Duodenal mucosa (tissue), 2 donors: ENCODE measurements around the gene NPAS3.

Experiments
- H3K27ac ChIP-seq: one replicate; pipeline ENCODE4 v1.7.0; 2013; ENCODE audit warnings: low read depth, low read length
- H3K27me3 ChIP-seq, 2 donors: one replicate each; pipeline ENCODE4 v1.7.0; 2013; ENCODE audit warnings: low read length in 2 of 2, control low read depth in 1 of 2; ENCODE audit not compliant: insufficient read depth in 2 of 2, control insufficient read depth in 1 of 2
- H3K36me3 ChIP-seq, 2 donors: one replicate each; pipeline ENCODE4 v1.7.0; 2013; ENCODE audit warnings: low read length in 2 of 2, control low read depth in 1 of 2; ENCODE audit not compliant: insufficient read depth in 2 of 2, control insufficient read depth in 1 of 2
- H3K4me1 ChIP-seq, 2 donors: one replicate each; pipeline ENCODE4 v1.7.0; 2013; ENCODE audit warnings: low read length in 2 of 2, control low read depth in 1 of 2; ENCODE audit not compliant: insufficient read depth in 2 of 2, control insufficient read depth in 1 of 2
- H3K4me3 ChIP-seq, 2 donors: one replicate each; pipeline ENCODE4 v1.7.0; 2013; ENCODE audit warnings: low read length in 2 of 2, low read depth in 1 of 2
- H3K9ac ChIP-seq, 2 donors: one replicate each; pipeline ENCODE4 v1.7.0; 2013; ENCODE audit warnings: low read length in 2 of 2, low read depth in 1 of 2
- H3K9me3 ChIP-seq, 2 donors: one replicate each; pipeline ENCODE4 v1.7.0; 2013; ENCODE audit warnings: low read length in 2 of 2, control low read depth in 1 of 2; ENCODE audit not compliant: control insufficient read depth in 1 of 2

Gene NPAS3

GRCh38 chr14:33290641-33291040 is 352.0 kb downstream of the NPAS3 start:
- Histone ChIP-seq H3K9ac (no peak overlapping the region), H3K27me3 (no peaks in the 10 kb centered on the region), H3K4me1 (no peaks in the 10 kb centered on the region), H3K4me3 (no peak overlapping the region), H3K36me3 (no peaks in the 10 kb centered on the region), H3K9me3 (no peaks in the 10 kb centered on the region), H3K27ac (no peak overlapping the region)

- no peaks in the 10 kb centered on the region for H3K4me1 ChIP-seq
- no peaks in the 10 kb centered on the region for H3K36me3 ChIP-seq
- no peak overlapping the region for H3K9ac ChIP-seq
- H3K4me3 ChIP-seq = no peak overlapping the region
- no peaks in the 10 kb centered on the region for H3K27me3 ChIP-seq
- no peak overlapping the region for H3K27ac ChIP-seq
- no peaks in the 10 kb centered on the region for H3K9me3 ChIP-seq
Measured at GRCh38 chr14:33291529-33292104, 352.9 kb downstream of the NPAS3 start.

- no peaks in the 10 kb centered on the region for H3K36me3 ChIP-seq
- no peaks in the 10 kb centered on the region for H3K27me3 ChIP-seq
- no peak overlapping the region for H3K9ac ChIP-seq
- H3K4me1 ChIP-seq = no peaks in the 10 kb centered on the region
- H3K9me3 ChIP-seq = no peaks in the 10 kb centered on the region
- no peak overlapping the region for H3K4me3 ChIP-seq
- no peak overlapping the region for H3K27ac ChIP-seq
Measured at GRCh38 chr14:33294419-33294818, 355.7 kb downstream of the NPAS3 start.

- Histone ChIP-seq H3K27me3 (no peaks in the 10 kb centered on the region), H3K9me3 (no peaks in the 10 kb centered on the region), H3K9ac (no peak overlapping the region), H3K4me3 (no peak overlapping the region), H3K36me3 (no peaks in the 10 kb centered on the region), H3K27ac (no peak overlapping the region), H3K4me1 (no peaks in the 10 kb centered on the region)
Measured at GRCh38 chr14:33297565-33297964, 358.9 kb downstream of the NPAS3 start.

- Histone ChIP-seq H3K4me3 (no peak overlapping the region), H3K27me3 (no peaks in the 10 kb centered on the region)
Measured at GRCh38 chr14:33307691-33308251, 369.1 kb downstream of the NPAS3 start.

GRCh38 chr14:33309106-33309505 is 370.4 kb downstream of the NPAS3 start:
- H3K4me1 ChIP-seq = no peaks in the 10 kb centered on the region
- H3K27ac ChIP-seq = no peak overlapping the region

More at GRCh38 chr14:33307691-33308251, 369.1 kb downstream of the NPAS3 start:
- no peaks in the 10 kb centered on the region for H3K4me1 ChIP-seq
- no peak overlapping the region for H3K9ac ChIP-seq
- H3K27ac ChIP-seq = no peak overlapping the region
- no peaks in the 10 kb centered on the region for H3K9me3 ChIP-seq
- no peaks in the 10 kb centered on the region for H3K36me3 ChIP-seq

GRCh38 chr14:33315217-33315616 is 376.5 kb downstream of the NPAS3 start:
- Histone ChIP-seq H3K4me1 (peaks cover 0 to 3% of the 10 kb centered on the region in 2 donors), H3K27me3 (no peaks in the 10 kb centered on the region), H3K9me3 (no peaks in the 10 kb centered on the region), H3K36me3 (no peaks in the 10 kb centered on the region), H3K27ac (no peak overlapping the region), H3K4me3 (no peak overlapping the region), H3K9ac (no peak overlapping the region)

More at GRCh38 chr14:33309106-33309505, 370.4 kb downstream of the NPAS3 start:
- H3K27me3 ChIP-seq = no peaks in the 10 kb centered on the region
- H3K9me3 ChIP-seq = no peaks in the 10 kb centered on the region
- no peak overlapping the region for H3K9ac ChIP-seq
- no peak overlapping the region for H3K4me3 ChIP-seq
- H3K36me3 ChIP-seq = no peaks in the 10 kb centered on the region

- Histone ChIP-seq H3K27me3 (no peaks in the 10 kb centered on the region), H3K27ac (no peak overlapping the region), H3K9ac (no peak overlapping the region), H3K4me3 (no peak overlapping the region), H3K4me1 (peaks cover 0 to 3% of the 10 kb centered on the region in 2 donors), H3K9me3 (no peaks in the 10 kb centered on the region), H3K36me3 (no peaks in the 10 kb centered on the region)
Measured at GRCh38 chr14:33315721-33316120, 377.0 kb downstream of the NPAS3 start.

- no peak overlapping the region for H3K9ac ChIP-seq
- H3K27ac ChIP-seq = no peak overlapping the region
- no peaks in the 10 kb centered on the region for H3K9me3 ChIP-seq
- no peak overlapping the region for H3K4me3 ChIP-seq
- peaks cover 0 to 3% of the 10 kb centered on the region in 2 donors for H3K4me1 ChIP-seq
- H3K36me3 ChIP-seq = no peaks in the 10 kb centered on the region
- no peaks in the 10 kb centered on the region for H3K27me3 ChIP-seq
Measured at GRCh38 chr14:33317675-33318074, 379.0 kb downstream of the NPAS3 start.

- Histone ChIP-seq H3K4me3 (no peak overlapping the region), H3K27ac (no peak overlapping the region), H3K9me3 (no peaks in the 10 kb centered on the region), H3K9ac (no peak overlapping the region), H3K4me1 (no peaks in the 10 kb centered on the region), H3K36me3 (no peaks in the 10 kb centered on the region), H3K27me3 (no peaks in the 10 kb centered on the region)
Measured at GRCh38 chr14:33323979-33324378, 385.3 kb downstream of the NPAS3 start.
